Esophagus squamous epithelium (tissue), 5 donors: Measurements from ENCODE around the gene OTOS. TPM values are rescaled to one million over a fixed set of nuclear protein-coding genes. Genes with fewer than 3 reads are reported as not detected.

ENCODE experiments used
- DNase-seq: peaks from one replicate; lab custom pipeline; 2025; lab: John Stamatoyannopoulos, UW
- H3K27ac ChIP-seq, 4 donors: fragments of 200-600 bp; sonication (generic); one replicate each; pipeline ENCODE4 v1.5.1; 2016 to 2019; ENCODE audit warnings: mild to moderate bottlenecking in 1 of 4
- H3K27me3 ChIP-seq, 4 donors: fragments of 200-600 bp; sonication (generic); 1 replicate in 3 of 4; 2 replicates in 1 of 4; pipeline versions ENCODE4 v1.5.1 to v1.6.0; 2017 to 2021; ENCODE audit warnings: antibody characterized with exemption in 1 of 4
- H3K36me3 ChIP-seq, 3 donors: fragments of 200-600 bp; sonication (generic); one replicate each; pipeline ENCODE4 v1.5.1; 2016 to 2019
- H3K4me1 ChIP-seq, 3 donors: fragments of 200-600 bp; sonication (generic); one replicate each; pipeline ENCODE4 v1.5.1; 2017 to 2019
- H3K4me3 ChIP-seq, 4 donors: fragments of 200-600 bp; sonication (generic); 1 replicate in 3 of 4; 2 replicates in 1 of 4; pipeline ENCODE4 v1.5.1; 2016 to 2019; ENCODE audit warnings: mild to moderate bottlenecking in 2 of 4, moderate library complexity in 1 of 4
- H3K9me3 ChIP-seq, 3 donors: fragments of 200-600 bp; sonication (generic); one replicate each; pipeline ENCODE4 v1.5.1; 2016 to 2019
- CTCF ChIP-seq, 6 experiments: fragments of 450-650 bp in 4 of 6; fragments of 200-600 bp in 2 of 6; sonication (generic) in 2 of 6; IDR thresholded peaks; one replicate each; pipeline ENCODE4 v1.5.1; 2016 to 2019; ENCODE audit warnings: antibody characterized with exemption in 6 of 6, mild to moderate bottlenecking in 4 of 6, moderate library complexity in 4 of 6
- POLR2A ChIP-seq, 4 donors: fragments of 450-650 bp; IDR thresholded peaks; one replicate each; pipeline ENCODE4 v1.6.1; 2017; ENCODE audit warnings: antibody characterized with exemption in 4 of 4, mild to moderate bottlenecking in 4 of 4, moderate library complexity in 3 of 4
- whole genome bisulfite sequencing, 2 donors: methylation state at CpG; one replicate each; pipeline ENCODE4 v1.1.5; 2018; 5-methylcytosine and 5-hydroxymethylcytosine counted together
- intact Hi-C: fragments of 100-400 bp; cut with DNase I; formaldehyde crosslinking; loops from one replicate; pipeline ENCODE4 v1.15.0; 2022
- total RNA-seq, 4 donors: library from RNA; depleted of rRNA; stranded (reverse); fragments of >200 nt; gene quantifications; one replicate each; pipeline ENCODE4 v1.1.0, GENCODE V29; 2016
- donor health status: DM: yes; HTN: yes; CAD: no.

The OTOS gene
- total RNA-seq, 4 donors from 2014 or later = not detected

GRCh38 chr2:240155048-240155744 lies 14.7 kb upstream of the OTOS start:
- Histone ChIP-seq H3K27ac (no peak overlapping the region), H3K36me3 (no peaks in the 10 kb centered on the region), H3K9me3 (no peaks in the 10 kb centered on the region), H3K4me3 (no peak overlapping the region), H3K4me1 (no peaks in the 10 kb centered on the region), H3K27me3 (peaks cover 0 to 52% (median 0%) of the 10 kb centered on the region in 4 donors)
- DNase-seq = no peak
- intact Hi-C loops = no loop called here
- WGBS, 2 donors = 47 to 84% methylated on average over 3 of the region's 17 CpGs
- TF ChIP-seq POLR2A (IDR thresholded peaks at IDR 0.05) (no peak), CTCF (IDR thresholded peaks at IDR 0.05) (no peak)

- no peaks in the 10 kb centered on the region for H3K9me3 ChIP-seq
- DNase-seq = no peak
- intact Hi-C loops = no loop called here
- H3K4me3 ChIP-seq = no peak overlapping the region
- peaks cover 0 to 57% (median 0%) of the 10 kb centered on the region in 4 donors for H3K27me3 ChIP-seq
- H3K36me3 ChIP-seq = no peaks in the 10 kb centered on the region
- WGBS, 2 donors = 72 to 91% methylated on average over 2 to 8 of the region's 8 CpGs
- TF ChIP-seq POLR2A (IDR thresholded peaks at IDR 0.05) (no peak), CTCF (IDR thresholded peaks at IDR 0.05) (no peak)
- H3K4me1 ChIP-seq = no peaks in the 10 kb centered on the region
- H3K27ac ChIP-seq = no peak overlapping the region
These were observed 14.1 kb upstream of the OTOS start for GRCh38 chr2:240154606-240155005.

DNA sequence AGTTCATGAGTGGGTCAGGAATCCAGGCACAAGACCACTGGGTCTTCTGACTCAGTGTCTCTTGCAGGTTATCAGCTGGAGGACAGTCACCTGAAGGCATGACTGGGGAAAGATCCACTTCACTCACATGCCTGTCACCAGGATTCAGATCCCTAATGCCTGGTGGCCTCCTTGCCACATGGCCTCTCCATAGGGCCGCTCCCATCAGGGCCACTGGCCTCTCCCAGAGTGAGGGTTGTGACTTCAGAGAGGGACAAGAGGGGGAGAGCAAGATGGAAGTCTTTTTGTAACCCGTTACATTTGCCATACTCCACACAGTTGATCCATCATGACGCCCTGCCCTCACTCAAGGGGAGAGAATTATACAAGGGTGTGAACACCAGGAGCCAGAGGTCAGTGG lies 13.0 kb upstream of the OTOS start:
- H3K27ac ChIP-seq = no peak overlapping the region
- no peak for DNase-seq
- H3K27me3 ChIP-seq = peaks cover 0 to 69% (median 0%) of the 10 kb centered on the region in 4 donors
- H3K4me3 ChIP-seq = no peak overlapping the region
- no peaks in the 10 kb centered on the region for H3K36me3 ChIP-seq
- H3K4me1 ChIP-seq = no peaks in the 10 kb centered on the region
- intact Hi-C loops = no loop called here
- TF ChIP-seq CTCF (IDR thresholded peaks at IDR 0.05) (no peak), POLR2A (IDR thresholded peaks at IDR 0.05) (no peak)
- no peaks in the 10 kb centered on the region for H3K9me3 ChIP-seq
- 65 to 88% methylated on average over 2 to 3 of the region's 3 CpGs for WGBS, 2 donors

DNA sequence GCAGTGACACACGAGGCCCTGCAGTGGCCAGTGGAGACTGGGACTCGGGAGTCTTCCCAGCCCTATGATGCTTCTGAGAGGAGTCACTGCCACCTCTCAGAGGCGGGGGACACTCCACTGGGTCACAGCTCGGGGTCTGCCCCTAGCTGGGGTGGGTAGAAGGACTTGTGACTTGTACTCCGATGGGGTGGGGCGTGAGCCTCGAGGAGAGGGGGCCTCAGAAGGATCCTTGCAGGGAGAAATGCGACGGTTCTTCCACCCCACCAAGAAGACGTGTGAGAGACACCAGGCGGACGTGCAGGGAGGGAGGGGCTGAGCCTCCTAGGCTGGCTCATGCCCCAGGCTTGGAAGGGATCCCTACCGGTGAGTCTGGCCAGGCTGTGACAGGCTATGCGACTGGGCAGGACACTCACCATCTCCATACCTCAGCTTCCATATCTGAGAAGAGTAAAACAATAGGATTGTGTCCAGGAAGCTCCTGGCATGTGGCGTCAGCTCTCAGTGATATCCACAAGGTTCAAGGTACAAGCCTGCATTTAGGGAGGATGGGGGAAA lies 11.1 kb upstream of the OTOS start:
- TF ChIP-seq CTCF (IDR thresholded peaks at IDR 0.05) = no peak
- TF ChIP-seq POLR2A (IDR thresholded peaks at IDR 0.05) = no peak
- no peaks in the 10 kb centered on the region for H3K4me1 ChIP-seq
- H3K4me3 ChIP-seq = no peak overlapping the region
- DNase-seq = no peak
- WGBS, 2 donors = 38 to 92% methylated on average over 2 of the region's 15 CpGs
- H3K27me3 ChIP-seq = peaks cover 0 to 74% (median 0%) of the 10 kb centered on the region in 4 donors
- intact Hi-C loops = no loop called here
- no peak overlapping the region for H3K27ac ChIP-seq
- no peaks in the 10 kb centered on the region for H3K36me3 ChIP-seq
- no peaks in the 10 kb centered on the region for H3K9me3 ChIP-seq

- 45 to 70% methylated on average over 2 to 5 of the region's 12 CpGs for WGBS, 2 donors
- H3K36me3 ChIP-seq = no peaks in the 10 kb centered on the region
These were observed 9.7 kb upstream of the OTOS start for GRCh38 chr2:240149943-240150784.

More at GRCh38 chr2:240149943-240150784, 9.7 kb upstream of the OTOS start:
- H3K4me1 ChIP-seq = no peaks in the 10 kb centered on the region
- no peak overlapping the region for H3K27ac ChIP-seq
- H3K27me3 ChIP-seq = peaks cover 0 to 81% (median 0%) of the 10 kb centered on the region in 4 donors
- TF ChIP-seq CTCF (IDR thresholded peaks at IDR 0.05) (peak; percentile 12 to 75 (median 53)), POLR2A (IDR thresholded peaks at IDR 0.05) (no peak)
- no peaks in the 10 kb centered on the region for H3K9me3 ChIP-seq
- intact Hi-C loops = no loop called here
- no peak for DNase-seq
- H3K4me3 ChIP-seq = no peak overlapping the region
